Right atrium auricular region (tissue), 2 donors: ENCODE measurements around the gene IKBKE. TPM values are rescaled to one million over a fixed set of nuclear protein-coding genes. Genes with fewer than 3 reads are reported as not detected.

Experiments
- DNase-seq: peaks from one replicate; pipeline ENCODE4 v3.0.0-alpha.2; 2019; ENCODE audit warnings: low spot score
- H3K27ac ChIP-seq, 2 donors: fragments of 200-600 bp; sonication (generic); 1 replicate in 1 of 2; 2 replicates in 1 of 2; pipeline ENCODE4 v1.5.1; 2016 to 2019
- H3K27me3 ChIP-seq, 2 donors: fragments of 200-600 bp; sonication (generic); one replicate each; pipeline versions ENCODE4 v1.5.1 to v1.6.0; 2017 to 2019
- H3K36me3 ChIP-seq: fragments of 200-600 bp; sonication (generic); one replicate; pipeline ENCODE4 v1.5.1; 2016
- H3K4me1 ChIP-seq, 2 donors: fragments of 200-600 bp; sonication (generic); one replicate each; pipeline versions ENCODE4 v1.5.1 to v1.6.0; 2017 to 2019
- H3K4me3 ChIP-seq, 2 donors: fragments of 200-600 bp; sonication (generic); 1 replicate in 1 of 2; 2 replicates in 1 of 2; pipeline ENCODE4 v1.5.1; 2017 to 2019; ENCODE audit warnings: mild to moderate bottlenecking in 1 of 2, moderate library complexity in 1 of 2
- H3K9me3 ChIP-seq, 2 donors: fragments of 200-600 bp; sonication (generic); one replicate each; pipeline ENCODE4 v1.5.1; 2019
- total RNA-seq, 2 donors: library from RNA; depleted of rRNA; stranded (reverse); fragments of >200 nt; gene quantifications; one replicate each; pipeline ENCODE4 v1.1.0, GENCODE V29; 2016
- TF ChIP-seq, protein P1 (sequence below), 2 donors: fragments of 200-600 bp; sonication (generic); IDR thresholded peaks; one replicate each; pipeline ENCODE4 v1.5.1; 2019; ENCODE audit warnings: antibody characterized with exemption in 2 of 2

IKBKE gene
- total RNA-seq, 2 donors from 2014 or later, result 1.3 to 3.2 TPM

DNA sequence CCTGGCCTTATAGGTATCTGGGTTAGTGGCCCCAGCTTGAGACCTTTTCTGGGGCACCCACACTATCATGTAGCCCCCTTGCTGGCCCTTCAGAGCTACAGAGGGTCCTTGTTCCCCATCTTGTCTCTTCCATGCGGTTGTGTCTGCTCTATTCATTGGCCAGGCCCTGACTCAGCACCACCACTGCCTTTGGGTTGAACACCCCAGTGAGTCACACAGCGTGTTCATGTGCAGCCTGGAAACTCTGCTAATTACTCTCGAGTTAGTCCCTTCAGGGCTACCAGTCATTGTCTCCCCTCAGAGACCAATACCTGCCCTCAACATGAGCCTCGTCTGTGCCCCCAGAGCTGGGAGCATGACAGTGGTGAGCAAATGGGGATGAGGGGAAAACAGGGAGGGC, 28.2 kb upstream of the IKBKE start:
- Histone ChIP-seq H3K9me3 (no peaks in the 10 kb centered on the region), H3K4me1 (peaks cover 0 to 22% of the 10 kb centered on the region in 2 donors), H3K36me3 (peaks cover 55% of the 10 kb centered on the region), H3K27ac (no peak overlapping the region), H3K4me3 (no peak overlapping the region), H3K27me3 (no peaks in the 10 kb centered on the region)
- DNase-seq, result no peak
- TF ChIP-seq, protein P1, sequence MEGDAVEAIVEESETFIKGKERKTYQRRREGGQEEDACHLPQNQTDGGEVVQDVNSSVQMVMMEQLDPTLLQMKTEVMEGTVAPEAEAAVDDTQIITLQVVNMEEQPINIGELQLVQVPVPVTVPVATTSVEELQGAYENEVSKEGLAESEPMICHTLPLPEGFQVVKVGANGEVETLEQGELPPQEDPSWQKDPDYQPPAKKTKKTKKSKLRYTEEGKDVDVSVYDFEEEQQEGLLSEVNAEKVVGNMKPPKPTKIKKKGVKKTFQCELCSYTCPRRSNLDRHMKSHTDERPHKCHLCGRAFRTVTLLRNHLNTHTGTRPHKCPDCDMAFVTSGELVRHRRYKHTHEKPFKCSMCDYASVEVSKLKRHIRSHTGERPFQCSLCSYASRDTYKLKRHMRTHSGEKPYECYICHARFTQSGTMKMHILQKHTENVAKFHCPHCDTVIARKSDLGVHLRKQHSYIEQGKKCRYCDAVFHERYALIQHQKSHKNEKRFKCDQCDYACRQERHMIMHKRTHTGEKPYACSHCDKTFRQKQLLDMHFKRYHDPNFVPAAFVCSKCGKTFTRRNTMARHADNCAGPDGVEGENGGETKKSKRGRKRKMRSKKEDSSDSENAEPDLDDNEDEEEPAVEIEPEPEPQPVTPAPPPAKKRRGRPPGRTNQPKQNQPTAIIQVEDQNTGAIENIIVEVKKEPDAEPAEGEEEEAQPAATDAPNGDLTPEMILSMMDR (IDR thresholded peaks at IDR 0.05), result no peak

DNA sequence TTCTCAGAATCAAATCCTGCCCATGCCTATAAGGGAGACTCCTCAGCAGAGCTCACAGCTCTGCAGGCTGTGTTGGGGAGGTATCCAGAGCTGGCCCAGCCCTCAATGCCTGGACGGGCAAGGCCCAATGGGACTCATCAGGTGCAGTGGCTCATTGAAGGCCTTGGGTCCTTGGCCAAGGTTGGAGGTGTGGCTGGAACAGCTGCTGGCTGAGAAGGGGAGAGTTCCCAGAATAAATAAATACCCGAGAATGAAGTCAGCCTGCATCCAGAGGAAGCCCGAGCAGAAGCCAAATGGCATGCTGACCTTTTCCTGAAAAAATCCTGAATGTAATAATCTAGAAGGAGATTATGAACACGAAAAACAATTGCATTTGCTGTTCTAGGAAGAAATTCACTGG, 25.2 kb upstream of the IKBKE start:
- no peak overlapping the region for H3K4me3 ChIP-seq
- peak; percentile 75 for DNase-seq
- H3K9me3 ChIP-seq, result no peaks in the 10 kb centered on the region
- TF ChIP-seq, protein P1 (IDR thresholded peaks at IDR 0.05), result no peak
- H3K36me3 ChIP-seq, result peaks cover 53% of the 10 kb centered on the region
- H3K4me1 ChIP-seq, result peaks cover 0 to 22% of the 10 kb centered on the region in 2 donors
- peak overlapping the region in 1 of 2 donors; percentile 35 for H3K27ac ChIP-seq
- no peaks in the 10 kb centered on the region for H3K27me3 ChIP-seq

DNA sequence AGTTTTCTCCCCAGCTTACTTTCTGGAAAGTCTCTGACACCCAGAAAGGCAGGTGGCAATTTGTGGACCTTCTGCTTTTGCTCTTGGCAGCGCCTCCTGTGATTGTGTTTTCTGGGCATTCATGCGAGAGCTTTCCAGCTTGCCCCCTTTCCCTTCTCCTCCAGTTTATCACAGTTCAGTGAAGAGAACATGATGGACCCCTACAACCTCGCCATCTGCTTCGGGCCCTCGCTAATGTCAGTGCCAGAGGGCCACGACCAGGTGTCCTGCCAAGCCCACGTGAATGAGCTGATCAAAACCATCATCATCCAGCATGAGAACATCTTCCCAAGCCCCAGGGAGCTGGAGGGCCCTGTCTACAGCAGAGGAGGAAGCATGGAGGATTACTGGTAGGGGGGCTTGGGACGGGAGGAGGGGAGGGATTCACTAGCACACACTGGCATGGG, 24.3 kb upstream of the IKBKE start:
- Histone ChIP-seq H3K9me3 (no peaks in the 10 kb centered on the region), H3K27me3 (no peaks in the 10 kb centered on the region), H3K4me3 (no peak overlapping the region), H3K4me1 (peaks cover 0 to 22% of the 10 kb centered on the region in 2 donors), H3K36me3 (peaks cover 58% of the 10 kb centered on the region), H3K27ac (no peak overlapping the region)
- DNase-seq, result no peak
- TF ChIP-seq, protein P1 (IDR thresholded peaks at IDR 0.05), result no peak

DNA sequence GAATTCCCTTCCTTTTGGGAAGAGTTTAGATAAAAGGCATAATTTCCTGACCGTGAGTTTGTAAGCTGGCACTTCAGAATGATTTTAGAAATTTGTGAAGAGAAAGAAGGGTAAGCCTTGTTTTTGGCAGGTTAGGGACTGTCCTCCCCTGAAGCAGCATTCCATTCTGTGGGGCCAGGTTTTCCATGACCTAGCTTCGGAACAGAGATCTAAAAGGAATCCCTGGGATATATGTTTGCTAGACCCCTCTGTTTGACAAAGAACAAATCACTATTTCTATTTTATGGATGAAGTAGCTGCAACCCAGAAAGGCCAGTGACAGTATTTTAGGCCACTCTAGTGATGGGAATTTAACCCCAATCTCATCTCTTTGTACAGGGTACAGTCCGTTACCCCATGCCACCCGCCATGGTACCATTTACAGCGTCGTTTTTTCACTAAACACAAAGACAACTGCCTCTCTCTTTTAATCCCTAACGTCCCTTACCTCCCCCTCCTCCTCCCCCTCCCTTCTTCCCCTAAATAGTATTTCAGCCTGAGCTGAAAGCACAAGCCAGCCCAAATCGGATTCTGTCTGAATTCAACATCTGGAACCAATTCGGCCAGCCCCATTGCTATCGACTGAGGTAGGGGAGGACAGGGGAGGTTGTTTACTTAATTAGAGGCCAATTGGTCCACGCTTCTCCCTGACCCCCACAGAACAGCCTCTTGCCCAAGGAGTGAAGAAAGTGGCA, 23.4 kb upstream of the IKBKE start:
- no peak for DNase-seq
- Histone ChIP-seq H3K27ac (no peak overlapping the region), H3K27me3 (no peaks in the 10 kb centered on the region), H3K9me3 (no peaks in the 10 kb centered on the region), H3K36me3 (peaks cover 64% of the 10 kb centered on the region), H3K4me1 (peaks cover 0 to 22% of the 10 kb centered on the region in 2 donors), H3K4me3 (no peak overlapping the region)
- TF ChIP-seq, protein P1 (IDR thresholded peaks at IDR 0.05), result no peak

DNA sequence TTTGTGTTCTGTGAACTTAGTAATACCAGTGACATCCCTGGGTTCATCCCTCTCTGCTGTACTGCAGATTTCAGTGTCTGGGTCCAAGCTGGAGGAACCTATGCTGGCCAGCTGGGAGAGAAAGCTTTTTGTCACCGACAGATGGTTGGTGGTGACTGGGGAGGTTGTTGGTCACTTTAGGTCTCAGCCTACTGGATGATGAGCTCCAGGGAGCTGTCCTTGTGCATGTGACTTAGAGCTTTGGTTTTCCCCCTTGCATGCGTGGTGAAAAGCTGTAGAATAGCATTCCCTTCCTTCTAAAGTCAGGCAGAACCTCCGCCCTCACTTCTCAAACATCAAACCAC, 22.9 kb upstream of the IKBKE start:
- Histone ChIP-seq H3K27me3 (no peaks in the 10 kb centered on the region), H3K4me1 (peaks cover 0 to 22% of the 10 kb centered on the region in 2 donors), H3K27ac (no peak overlapping the region), H3K9me3 (no peaks in the 10 kb centered on the region), H3K4me3 (no peak overlapping the region), H3K36me3 (peaks cover 68% of the 10 kb centered on the region)
- no peak for DNase-seq
- TF ChIP-seq, protein P1 (IDR thresholded peaks at IDR 0.05), result no peak

DNA sequence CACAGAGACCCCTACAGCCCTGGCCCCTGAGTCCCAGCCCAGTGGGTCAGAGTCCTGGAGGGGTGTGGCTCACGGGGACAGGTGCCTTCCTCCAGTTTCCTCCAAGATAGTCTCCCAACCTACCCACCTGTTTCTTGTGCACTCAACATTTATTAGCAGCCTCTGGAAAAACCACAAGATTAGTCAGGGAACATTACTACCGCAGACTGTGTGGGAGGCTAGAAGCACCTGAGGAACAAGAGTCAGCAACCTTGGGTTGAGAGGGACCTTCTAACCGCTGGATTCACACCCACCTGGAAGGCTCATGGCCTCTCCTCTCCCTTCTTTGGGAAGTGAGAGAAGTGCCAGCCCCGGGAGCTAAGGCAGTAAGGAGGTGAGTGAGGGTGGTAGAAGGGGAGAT, 22.5 kb upstream of the IKBKE start:
- TF ChIP-seq, protein P1 (IDR thresholded peaks at IDR 0.05), result no peak
- Histone ChIP-seq H3K27ac (no peak overlapping the region), H3K9me3 (no peaks in the 10 kb centered on the region), H3K36me3 (peaks cover 68% of the 10 kb centered on the region), H3K4me3 (no peak overlapping the region), H3K27me3 (no peaks in the 10 kb centered on the region), H3K4me1 (peaks cover 0 to 22% of the 10 kb centered on the region in 2 donors)
- DNase-seq, result no peak
